Omental fat pad (tissue), 4 donors: ENCODE measurements around the gene DIP2B. TPM values are rescaled to one million over a fixed set of nuclear protein-coding genes. Genes with fewer than 3 reads are reported as not detected.
"Not testable (repeated sequence)": the region's sequence is repeated elsewhere in the genome, so short reads cannot be mapped to it uniquely, and the experiment has no call there.

Experiments used
- ATAC-seq: fragments of 150-250 bp; one replicate; pipeline ENCODE4 v1.9.1; 2016; ENCODE audit warnings: mild to moderate bottlenecking, moderate library complexity; ENCODE audit not compliant: low FRiP score
- DNase-seq: peaks from one replicate; pipeline ENCODE4 v3.0.0-alpha.2; 2019; ENCODE audit warnings: low spot score
- CTCF ChIP-seq, 3 donors: fragments of 450-650 bp; IDR thresholded peaks; one replicate each; pipeline ENCODE4 v1.5.1; 2016 to 2017; ENCODE audit warnings: antibody characterized with exemption in 3 of 3, mild to moderate bottlenecking in 3 of 3, moderate library complexity in 2 of 3
- total RNA-seq, 4 donors: library from RNA; depleted of rRNA; stranded (reverse); fragments of >200 nt; gene quantifications; one replicate each; pipeline ENCODE4 v1.1.0, GENCODE V29; 2016

Gene DIP2B
- total RNA-seq, 4 donors from 2014 or later, result 21.1 to 35.2 (median 24.4) TPM

- ATAC-seq (no peak), DNase-seq (no peak)
- no peak for TF ChIP-seq CTCF (IDR thresholded peaks at IDR 0.05)
These were observed 174.8 kb downstream of the DIP2B start for GRCh38 chr12:50679612-50680011.

DNA sequence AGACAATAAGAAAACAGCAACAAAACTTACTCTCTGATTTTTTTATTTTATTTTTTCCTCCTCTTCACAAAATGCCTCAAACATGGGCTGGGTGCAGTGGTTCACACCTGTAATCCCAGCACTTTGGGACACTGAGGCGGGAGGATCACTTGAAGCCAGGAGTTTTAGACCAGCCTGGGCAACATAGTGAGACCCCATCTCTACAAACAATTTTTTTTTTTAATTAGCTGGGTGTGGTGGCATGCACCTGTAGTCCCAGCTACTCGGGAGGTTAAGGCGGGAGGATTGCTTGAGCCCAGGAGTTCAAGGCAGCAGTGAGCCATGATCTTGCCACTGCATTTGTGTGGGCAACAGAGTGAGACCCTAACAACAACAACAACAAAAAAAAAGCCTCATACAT is 176.3 kb downstream of the DIP2B start:
- ATAC-seq, DNase-seq: not testable (repeated sequence)

- no peak for DNase-seq
- no peak for ATAC-seq
- no peak for TF ChIP-seq CTCF (IDR thresholded peaks at IDR 0.05)
These were observed 180.9 kb downstream of the DIP2B start for GRCh38 chr12:50685641-50686040.

- DNase-seq, result no peak
- no peak for ATAC-seq
- TF ChIP-seq CTCF (IDR thresholded peaks at IDR 0.05), result no peak
These were observed 181.6 kb downstream of the DIP2B start for GRCh38 chr12:50686406-50686805.

DNA sequence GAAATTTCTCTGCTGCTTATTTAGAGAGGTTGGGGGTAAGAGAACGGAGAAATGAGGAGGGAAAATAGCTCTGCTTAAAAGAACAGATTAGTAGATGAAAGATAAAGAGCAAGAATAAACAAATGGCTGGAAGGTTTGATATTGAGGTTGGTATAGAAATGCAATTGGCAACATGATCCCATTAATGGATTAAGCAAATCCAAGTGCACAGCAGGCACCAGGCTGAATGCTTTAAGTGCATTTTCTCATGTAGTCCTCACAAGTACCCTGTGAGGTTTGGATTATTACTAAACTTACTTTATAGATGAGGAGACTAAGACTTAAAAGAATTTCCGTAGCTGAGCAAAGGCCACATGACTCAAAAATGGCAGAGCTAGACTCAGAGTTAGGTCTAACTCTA is 182.2 kb downstream of the DIP2B start:
- DNase-seq (no peak), ATAC-seq (no peak)
- TF ChIP-seq CTCF (IDR thresholded peaks at IDR 0.05), result no peak

DNA sequence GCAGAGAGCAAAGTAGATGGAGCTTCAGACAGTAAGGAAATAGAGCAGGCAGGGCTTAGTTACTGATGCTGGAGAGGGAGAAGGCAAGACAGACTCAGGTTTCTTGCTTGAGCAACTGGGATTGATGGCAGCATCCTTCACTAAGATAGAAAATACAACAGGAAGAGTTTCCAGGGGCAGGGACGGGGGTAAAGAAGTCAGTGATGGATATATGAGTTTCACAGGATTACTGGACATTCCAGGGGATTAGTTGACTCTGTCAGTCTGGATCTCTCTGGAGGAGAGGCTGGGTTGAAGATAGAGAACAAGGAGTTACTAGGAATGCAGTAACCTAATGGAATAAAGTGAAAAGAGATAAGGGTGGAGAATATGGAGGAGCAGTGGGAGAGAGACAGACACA is 184.7 kb downstream of the DIP2B start:
- ATAC-seq (no peak), DNase-seq (no peak)
- no peak for TF ChIP-seq CTCF (IDR thresholded peaks at IDR 0.05)

DNA sequence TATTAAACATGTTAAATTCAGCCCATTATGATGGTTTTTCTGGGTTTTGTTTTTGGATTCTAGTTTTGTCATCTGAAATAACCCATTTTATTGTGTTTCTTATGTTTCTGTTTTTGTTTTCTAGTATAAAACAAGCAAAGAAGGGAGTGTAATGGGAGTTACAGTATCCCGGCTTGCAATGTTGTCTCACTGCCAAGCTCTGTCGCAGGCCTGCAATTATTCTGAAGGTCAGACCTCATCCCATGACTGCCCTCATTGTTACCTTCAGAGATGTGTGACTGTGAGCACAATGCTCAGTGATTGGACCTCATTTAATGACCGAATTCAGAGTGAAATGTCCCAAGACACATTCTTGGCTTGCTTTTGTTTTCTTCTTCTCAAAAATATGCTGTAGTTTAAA is 186.1 kb downstream of the DIP2B start:
- no peak for ATAC-seq
- TF ChIP-seq CTCF (IDR thresholded peaks at IDR 0.05), result no peak
- DNase-seq, result no peak

DNA sequence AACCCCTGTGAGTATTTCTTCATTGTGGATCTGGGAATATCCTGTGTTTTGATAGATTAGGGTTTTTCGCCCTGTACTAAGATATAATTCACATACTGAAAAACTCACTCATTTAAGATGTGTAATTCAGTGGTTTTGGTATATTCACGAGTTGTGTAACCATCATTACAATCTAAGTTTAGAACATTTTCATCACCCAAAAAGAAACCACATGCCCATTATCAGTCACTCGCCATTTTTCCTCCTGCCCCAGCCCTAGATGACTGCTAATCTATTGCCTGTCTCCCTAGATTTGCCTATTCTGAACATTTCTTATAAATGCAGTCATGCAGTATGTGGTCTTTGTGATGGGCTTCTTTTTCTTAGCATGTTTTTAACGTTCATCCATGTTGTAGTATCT is 191.2 kb downstream of the DIP2B start:
- TF ChIP-seq CTCF (IDR thresholded peaks at IDR 0.05), result no peak
- no peak for DNase-seq
- ATAC-seq, result no peak
